ENCODE measurements around the gene PAX8.

DNA sequence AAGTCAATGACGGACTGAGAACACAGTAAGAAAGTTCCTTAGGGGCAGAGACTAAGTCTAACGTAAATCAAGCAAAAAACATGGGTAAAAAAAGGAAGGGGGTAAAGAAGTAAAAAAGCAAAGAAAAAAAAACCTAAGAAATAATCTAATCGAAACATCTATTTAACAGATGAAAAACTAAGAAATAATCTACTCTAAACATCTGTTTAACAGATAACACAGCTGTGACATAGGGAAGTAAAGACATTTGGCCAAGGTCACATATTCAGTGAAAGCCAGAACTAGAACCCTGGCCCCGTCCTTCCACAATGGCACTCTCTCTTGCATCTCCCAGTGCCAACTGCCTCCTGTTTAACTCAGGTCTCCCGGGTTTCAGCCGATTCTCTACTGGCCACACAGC is 56.9 kb downstream of the PAX8 start:
- TF ChIP-seq, protein P1, sequence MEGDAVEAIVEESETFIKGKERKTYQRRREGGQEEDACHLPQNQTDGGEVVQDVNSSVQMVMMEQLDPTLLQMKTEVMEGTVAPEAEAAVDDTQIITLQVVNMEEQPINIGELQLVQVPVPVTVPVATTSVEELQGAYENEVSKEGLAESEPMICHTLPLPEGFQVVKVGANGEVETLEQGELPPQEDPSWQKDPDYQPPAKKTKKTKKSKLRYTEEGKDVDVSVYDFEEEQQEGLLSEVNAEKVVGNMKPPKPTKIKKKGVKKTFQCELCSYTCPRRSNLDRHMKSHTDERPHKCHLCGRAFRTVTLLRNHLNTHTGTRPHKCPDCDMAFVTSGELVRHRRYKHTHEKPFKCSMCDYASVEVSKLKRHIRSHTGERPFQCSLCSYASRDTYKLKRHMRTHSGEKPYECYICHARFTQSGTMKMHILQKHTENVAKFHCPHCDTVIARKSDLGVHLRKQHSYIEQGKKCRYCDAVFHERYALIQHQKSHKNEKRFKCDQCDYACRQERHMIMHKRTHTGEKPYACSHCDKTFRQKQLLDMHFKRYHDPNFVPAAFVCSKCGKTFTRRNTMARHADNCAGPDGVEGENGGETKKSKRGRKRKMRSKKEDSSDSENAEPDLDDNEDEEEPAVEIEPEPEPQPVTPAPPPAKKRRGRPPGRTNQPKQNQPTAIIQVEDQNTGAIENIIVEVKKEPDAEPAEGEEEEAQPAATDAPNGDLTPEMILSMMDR (conservative IDR thresholded peaks at IDR 0.05; ENCODE audit: low read length): no peak
- TF ChIP-seq EZH2phosphoT487 (IDR thresholded peaks at IDR 0.05; ENCODE audit: borderline replicate concordance): no peak
